ENCODE data around the gene DCP1A. TPM values are rescaled to one million over a fixed set of nuclear protein-coding genes. Genes with fewer than 3 reads are reported as not detected.
"Not testable (repeated sequence)": the region's sequence is repeated elsewhere in the genome, so short reads cannot be mapped to it uniquely, and the experiment has no call there.

DCP1A gene
- total RNA-seq, 4 donors from 2014 or later, result 15.2 to 28.4 (median 21.5) TPM

- no peak overlapping the region for H3K4me3 ChIP-seq (ENCODE audit: low read depth, poor library complexity, severe bottlenecking)
- intact Hi-C loops (cut with DNase I; ENCODE audit: low total_unique reads), result no loop called here
- WGBS, 2 donors, result 50 to 54% methylated on average over 3 of the region's 3 CpGs
- DNase-seq (ENCODE audit: low spot score in 2 of 2), result no peak
- TF ChIP-seq, protein P1, sequence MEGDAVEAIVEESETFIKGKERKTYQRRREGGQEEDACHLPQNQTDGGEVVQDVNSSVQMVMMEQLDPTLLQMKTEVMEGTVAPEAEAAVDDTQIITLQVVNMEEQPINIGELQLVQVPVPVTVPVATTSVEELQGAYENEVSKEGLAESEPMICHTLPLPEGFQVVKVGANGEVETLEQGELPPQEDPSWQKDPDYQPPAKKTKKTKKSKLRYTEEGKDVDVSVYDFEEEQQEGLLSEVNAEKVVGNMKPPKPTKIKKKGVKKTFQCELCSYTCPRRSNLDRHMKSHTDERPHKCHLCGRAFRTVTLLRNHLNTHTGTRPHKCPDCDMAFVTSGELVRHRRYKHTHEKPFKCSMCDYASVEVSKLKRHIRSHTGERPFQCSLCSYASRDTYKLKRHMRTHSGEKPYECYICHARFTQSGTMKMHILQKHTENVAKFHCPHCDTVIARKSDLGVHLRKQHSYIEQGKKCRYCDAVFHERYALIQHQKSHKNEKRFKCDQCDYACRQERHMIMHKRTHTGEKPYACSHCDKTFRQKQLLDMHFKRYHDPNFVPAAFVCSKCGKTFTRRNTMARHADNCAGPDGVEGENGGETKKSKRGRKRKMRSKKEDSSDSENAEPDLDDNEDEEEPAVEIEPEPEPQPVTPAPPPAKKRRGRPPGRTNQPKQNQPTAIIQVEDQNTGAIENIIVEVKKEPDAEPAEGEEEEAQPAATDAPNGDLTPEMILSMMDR (IDR thresholded peaks at IDR 0.05), result no peak
- TF ChIP-seq POLR2A (IDR thresholded peaks at IDR 0.05), result no peak
Observed at GRCh38 chr3:53342353-53342752, 5.0 kb downstream of the DCP1A start.

GRCh38 chr3:53337167-53337940, 10.0 kb downstream of the DCP1A start:
- no peak for DNase-seq (ENCODE audit: low spot score in 2 of 2)
- TF ChIP-seq, protein P1 (IDR thresholded peaks at IDR 0.05), result no peak
- TF ChIP-seq POLR2A (IDR thresholded peaks at IDR 0.05), result no peak
- intact Hi-C loops (cut with DNase I; ENCODE audit: low total_unique reads), result no loop called here
- no peak overlapping the region for H3K4me3 ChIP-seq (ENCODE audit: low read depth, poor library complexity, severe bottlenecking)
- 73 to 79% methylated on average over 2 of the region's 2 CpGs for WGBS, 2 donors

DNA sequence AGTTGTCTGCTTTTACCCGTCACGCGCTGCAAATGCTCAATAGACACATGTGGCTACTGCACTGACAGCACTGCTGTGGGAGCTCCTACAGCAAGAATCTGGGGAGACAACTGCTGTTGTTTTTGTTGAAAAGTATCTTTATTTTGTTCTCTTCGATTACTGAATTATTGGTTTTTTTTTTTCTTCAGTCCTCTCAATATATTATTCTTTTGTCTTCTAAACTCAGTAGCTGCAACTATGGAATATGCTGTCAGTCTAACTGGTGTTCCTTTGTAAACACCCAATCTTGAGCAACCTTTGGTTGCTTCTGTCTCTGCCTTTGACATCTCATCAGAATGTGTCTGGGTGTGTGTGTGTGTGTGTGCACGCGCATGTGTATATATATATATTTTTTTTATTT, 12.6 kb downstream of the DCP1A start:
- intact Hi-C loops (cut with DNase I; ENCODE audit: low total_unique reads), result no loop called here
- TF ChIP-seq, protein P1 (IDR thresholded peaks at IDR 0.05), result no peak
- TF ChIP-seq POLR2A (IDR thresholded peaks at IDR 0.05), result no peak
- WGBS, 2 donors, result 96% methylated on average over 6 of the region's 6 CpGs

GRCh38 chr3:53331871-53332270, 15.5 kb downstream of the DCP1A start:
- no peak for DNase-seq (ENCODE audit: low spot score in 2 of 2)
- no peak for TF ChIP-seq POLR2A (IDR thresholded peaks at IDR 0.05)
- TF ChIP-seq, protein P1 (IDR thresholded peaks at IDR 0.05), result no peak
- H3K4me3 ChIP-seq (ENCODE audit: low read depth, poor library complexity, severe bottlenecking), result no peak overlapping the region
- WGBS, 2 donors, result 88 to 92% methylated on average over 1 of the region's 1 CpG
- intact Hi-C loops (cut with DNase I; ENCODE audit: low total_unique reads), result no loop called here

More for the DNA sequence above, 12.6 kb downstream of the DCP1A start:
- no peak overlapping the region for H3K4me3 ChIP-seq (ENCODE audit: low read depth, poor library complexity, severe bottlenecking)
- no peak for DNase-seq (ENCODE audit: low spot score in 2 of 2)

DNA sequence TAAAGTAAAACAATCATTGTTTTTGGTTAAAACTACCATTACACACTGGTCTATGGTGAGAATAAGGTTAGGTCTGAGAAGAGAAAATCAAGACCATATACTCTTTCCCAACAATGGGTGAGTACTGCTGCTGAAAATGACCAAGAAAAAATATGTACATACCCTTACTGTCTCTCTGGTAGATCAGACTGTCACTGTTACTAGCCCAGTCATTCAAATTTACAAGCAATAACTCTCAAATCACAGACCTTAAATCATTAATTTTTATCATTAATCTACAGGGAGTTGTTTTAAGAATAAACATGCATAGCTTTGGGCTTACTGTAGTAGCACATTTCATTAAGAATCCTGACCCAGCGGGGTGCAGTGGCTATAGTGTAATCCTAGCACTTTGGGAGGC, 17.4 kb downstream of the DCP1A start:
- WGBS, 2 donors, result 97 to 100% methylated on average over 1 of the region's 1 CpG
- no peak for TF ChIP-seq POLR2A (IDR thresholded peaks at IDR 0.05)
- TF ChIP-seq, protein P1 (IDR thresholded peaks at IDR 0.05), result no peak
- intact Hi-C loops (cut with DNase I; ENCODE audit: low total_unique reads), result no loop called here
- H3K4me3 ChIP-seq (ENCODE audit: low read depth, poor library complexity, severe bottlenecking), result no peak overlapping the region
- no peak for DNase-seq (ENCODE audit: low spot score in 2 of 2)

DNA sequence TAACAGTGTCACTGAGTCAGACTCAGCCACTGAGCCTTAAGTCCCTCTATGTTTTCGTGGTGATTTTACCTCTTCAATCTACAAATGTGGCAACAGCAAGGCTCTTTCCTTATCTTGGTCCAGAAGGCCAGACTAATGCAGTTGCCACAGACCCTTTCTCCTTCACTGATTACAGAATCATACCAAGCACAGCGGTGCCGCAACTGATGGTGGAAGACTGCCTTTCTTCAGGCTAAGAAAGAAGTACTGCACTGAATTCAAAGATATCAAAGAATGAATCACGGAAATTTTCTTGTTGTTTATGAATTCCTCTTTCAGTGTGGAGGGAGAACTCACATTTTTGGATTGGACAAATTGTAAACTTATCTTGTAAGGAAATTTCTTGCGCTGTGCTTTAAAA, 18.6 kb downstream of the DCP1A start:
- no peak overlapping the region for H3K4me3 ChIP-seq (ENCODE audit: low read depth, poor library complexity, severe bottlenecking)
- WGBS, 2 donors, result 91 to 95% methylated on average over 5 of the region's 5 CpGs
- TF ChIP-seq POLR2A (IDR thresholded peaks at IDR 0.05), result no peak
- TF ChIP-seq, protein P1 (IDR thresholded peaks at IDR 0.05), result no peak
- no peak for DNase-seq (ENCODE audit: low spot score in 2 of 2)
- intact Hi-C loops (cut with DNase I; ENCODE audit: low total_unique reads), result no loop called here

GRCh38 chr3:53327986-53328385, 19.4 kb downstream of the DCP1A start:
- DNase-seq (ENCODE audit: low spot score in 2 of 2); intact Hi-C loops (cut with DNase I; ENCODE audit: low total_unique reads); H3K4me3 ChIP-seq (ENCODE audit: low read depth, poor library complexity, severe bottlenecking): not testable (repeated sequence)
- WGBS, 2 donors, result 71% methylated on average over 6 of the region's 6 CpGs
